HL-60 (cell line): ENCODE data around the gene CEP128.

ENCODE experiments used
- POLR2AphosphoS5 ChIP-seq: IDR thresholded peaks from 2 replicates; pipeline ENCODE4 v1.6.1; 2012; ENCODE audit warnings: low read depth
- TF ChIP-seq, protein P1 (sequence below): IDR thresholded peaks from one replicate; pipeline ENCODE4 v1.5.1; 2011; ENCODE audit warnings: low read length, control low read depth, inconsistent platforms; ENCODE audit not compliant: insufficient read depth

DNA sequence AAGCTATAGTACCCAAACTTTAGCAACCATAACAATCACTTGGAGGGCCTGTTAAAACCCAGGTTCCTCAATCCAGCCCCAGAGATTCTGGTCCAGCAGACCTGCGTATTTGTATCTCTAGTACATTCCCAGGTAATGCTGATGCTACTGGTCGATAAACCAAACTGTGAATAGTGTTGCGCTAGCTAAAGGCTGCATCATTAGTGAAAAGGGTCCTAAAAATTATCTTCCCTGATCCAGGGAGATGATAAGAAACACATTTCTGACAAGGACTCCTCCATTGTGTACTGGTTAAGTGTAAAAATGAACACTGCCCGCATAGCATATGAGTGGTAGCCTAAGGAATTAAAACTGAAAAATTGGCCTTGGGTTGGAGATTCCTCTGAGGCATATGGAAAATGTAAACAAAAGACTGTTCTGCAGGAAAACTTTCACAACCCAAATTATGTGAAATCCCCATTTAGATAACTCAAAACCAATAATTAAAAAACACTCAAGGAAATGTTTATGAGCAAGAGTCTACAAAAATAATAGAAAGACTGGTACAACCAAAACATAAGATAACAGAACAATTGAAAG is 322.7 kb downstream of the CEP128 start:
- TF ChIP-seq, protein P1, sequence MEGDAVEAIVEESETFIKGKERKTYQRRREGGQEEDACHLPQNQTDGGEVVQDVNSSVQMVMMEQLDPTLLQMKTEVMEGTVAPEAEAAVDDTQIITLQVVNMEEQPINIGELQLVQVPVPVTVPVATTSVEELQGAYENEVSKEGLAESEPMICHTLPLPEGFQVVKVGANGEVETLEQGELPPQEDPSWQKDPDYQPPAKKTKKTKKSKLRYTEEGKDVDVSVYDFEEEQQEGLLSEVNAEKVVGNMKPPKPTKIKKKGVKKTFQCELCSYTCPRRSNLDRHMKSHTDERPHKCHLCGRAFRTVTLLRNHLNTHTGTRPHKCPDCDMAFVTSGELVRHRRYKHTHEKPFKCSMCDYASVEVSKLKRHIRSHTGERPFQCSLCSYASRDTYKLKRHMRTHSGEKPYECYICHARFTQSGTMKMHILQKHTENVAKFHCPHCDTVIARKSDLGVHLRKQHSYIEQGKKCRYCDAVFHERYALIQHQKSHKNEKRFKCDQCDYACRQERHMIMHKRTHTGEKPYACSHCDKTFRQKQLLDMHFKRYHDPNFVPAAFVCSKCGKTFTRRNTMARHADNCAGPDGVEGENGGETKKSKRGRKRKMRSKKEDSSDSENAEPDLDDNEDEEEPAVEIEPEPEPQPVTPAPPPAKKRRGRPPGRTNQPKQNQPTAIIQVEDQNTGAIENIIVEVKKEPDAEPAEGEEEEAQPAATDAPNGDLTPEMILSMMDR = no peak
- no peak for TF ChIP-seq POLR2AphosphoS5
